Natural killer cell treated with Interleukin-12 subunit alpha and Interleukin-12 subunit beta and Interleukin-15 and Interleukin-18, amount 100 ng/mL, for 72 hours (primary cell): ENCODE results near the gene CLCF1. TPM values are rescaled to one million over a fixed set of nuclear protein-coding genes. Genes with fewer than 3 reads are reported as not detected.
"Not testable (repeated sequence)": the region's sequence is repeated elsewhere in the genome, so short reads cannot be mapped to it uniquely, and the experiment has no call there.

Experiments used
- ATAC-seq, 2 donors: fragments of 150-1000 bp; cut with Tn5 transposase in 1 of 2; sonication (Bioruptor Pico), chemical (Tn5 transposase) in 1 of 2; 2 replicates each; pipeline ENCODE4 v1.10.0; 2021
- DNase-seq: peaks from one replicate; pipeline ENCODE4 v3.0.0; 2022; ENCODE audit warnings: low spot score
- H3K27ac Mint-ChIP-seq, 2 donors: 1 replicate in 1 of 2; 2 replicates in 1 of 2; pipeline ENCODE4 v1.8.0; 2022; ENCODE audit warnings: mixed read lengths in 2 of 2, mild to moderate bottlenecking in 1 of 2, moderate library complexity in 1 of 2
- H3K27me3 Mint-ChIP-seq, 2 donors: 1 replicate in 1 of 2; 2 replicates in 1 of 2; pipeline ENCODE4 v1.8.0; 2022; ENCODE audit warnings: mixed read lengths in 2 of 2
- H3K36me3 Mint-ChIP-seq: one replicate; pipeline ENCODE4 v1.8.0; 2022; ENCODE audit warnings: mixed read lengths
- H3K4me1 Mint-ChIP-seq, 2 donors: 1 replicate in 1 of 2; 2 replicates in 1 of 2; pipeline ENCODE4 v1.8.0; 2022; ENCODE audit warnings: low read depth in 2 of 2, mixed read lengths in 2 of 2, mild to moderate bottlenecking in 1 of 2
- H3K4me3 Mint-ChIP-seq: one replicate; pipeline ENCODE4 v1.8.0; 2022; ENCODE audit warnings: mixed read lengths
- H3K9me3 Mint-ChIP-seq: 2 replicates; pipeline ENCODE4 v1.8.0; 2022; ENCODE audit warnings: mixed read lengths
- total RNA-seq, 2 donors: library from RNA; stranded (reverse); gene quantifications; one replicate each; pipeline ENCODE4 v1.2.3, GENCODE V29; 2022

The CLCF1 gene
- total RNA-seq, 2 donors from 2014 or later, result 1.4 to 3.3 TPM

GRCh38 chr11:67347964-67348749, 25.2 kb downstream of the CLCF1 start:
- no peaks in the 10 kb centered on the region for H3K36me3 Mint-ChIP-seq
- H3K4me3 Mint-ChIP-seq, result no peak overlapping the region
- no peaks in the 10 kb centered on the region for H3K9me3 Mint-ChIP-seq
- ATAC-seq (no peak), DNase-seq (no peak)
- H3K27ac Mint-ChIP-seq, result no peak overlapping the region
- H3K4me1 Mint-ChIP-seq, result peaks cover 20 to 23% of the 10 kb centered on the region in 2 donors
- no peaks in the 10 kb centered on the region for H3K27me3 Mint-ChIP-seq

DNA sequence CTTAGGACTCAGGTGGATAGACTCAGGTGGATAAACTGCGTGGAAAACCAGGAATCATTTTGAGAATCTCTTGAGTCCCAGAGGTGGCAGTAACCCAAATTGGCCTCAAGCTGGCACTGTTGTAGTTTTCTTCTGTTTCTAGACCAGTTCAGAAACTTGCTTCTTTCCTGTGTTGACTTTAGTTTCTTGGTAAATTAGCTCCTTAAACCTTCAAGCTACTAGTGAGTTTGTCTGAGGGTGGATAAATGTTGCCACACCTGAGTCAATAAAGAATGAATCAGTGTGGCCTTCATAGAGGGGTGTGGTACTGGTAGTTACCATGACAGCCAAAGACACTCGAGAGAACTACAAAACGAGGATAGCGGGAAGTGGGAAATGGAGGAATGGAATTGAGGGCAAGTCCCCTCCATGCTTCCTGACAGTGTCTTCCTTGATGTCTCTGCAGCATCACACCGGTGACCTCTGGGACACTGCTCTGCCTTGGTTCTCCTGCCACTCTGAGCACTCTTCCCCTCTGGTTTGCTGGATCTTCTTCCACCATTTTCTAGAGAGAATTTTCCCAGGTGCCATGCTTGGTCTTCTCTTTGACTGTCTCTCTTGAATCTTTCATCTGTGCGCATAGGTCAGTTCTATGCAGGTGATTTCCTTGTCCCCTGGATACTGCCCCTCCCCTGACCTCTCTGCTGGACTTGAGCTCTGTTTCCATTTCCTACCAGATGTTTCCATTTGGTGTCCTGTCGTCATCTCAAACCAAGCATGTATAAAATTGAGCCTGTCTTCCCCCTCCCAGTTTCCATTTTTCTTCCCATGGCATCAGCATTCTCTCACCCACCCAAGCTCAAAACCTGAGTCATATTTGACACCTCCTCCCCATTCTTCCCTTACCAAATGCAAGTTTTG, 27.2 kb downstream of the CLCF1 start:
- Mint-ChIP-seq H3K9me3 (no peaks in the 10 kb centered on the region), H3K4me1 (peaks cover 12 to 16% of the 10 kb centered on the region in 2 donors), H3K4me3 (no peak overlapping the region), H3K27ac (no peak overlapping the region), H3K27me3 (no peaks in the 10 kb centered on the region), H3K36me3 (no peaks in the 10 kb centered on the region)
- no peak for DNase-seq
- no peak for ATAC-seq

- Mint-ChIP-seq H3K27me3 (no peaks in the 10 kb centered on the region), H3K4me1 (peaks cover 9 to 15% of the 10 kb centered on the region in 2 donors), H3K4me3 (no peak overlapping the region), H3K27ac (no peak overlapping the region), H3K9me3 (no peaks in the 10 kb centered on the region), H3K36me3 (no peaks in the 10 kb centered on the region)
- ATAC-seq (no peak), DNase-seq (no peak)
Observed at GRCh38 chr11:67345247-67345919, 28.0 kb downstream of the CLCF1 start.

DNA sequence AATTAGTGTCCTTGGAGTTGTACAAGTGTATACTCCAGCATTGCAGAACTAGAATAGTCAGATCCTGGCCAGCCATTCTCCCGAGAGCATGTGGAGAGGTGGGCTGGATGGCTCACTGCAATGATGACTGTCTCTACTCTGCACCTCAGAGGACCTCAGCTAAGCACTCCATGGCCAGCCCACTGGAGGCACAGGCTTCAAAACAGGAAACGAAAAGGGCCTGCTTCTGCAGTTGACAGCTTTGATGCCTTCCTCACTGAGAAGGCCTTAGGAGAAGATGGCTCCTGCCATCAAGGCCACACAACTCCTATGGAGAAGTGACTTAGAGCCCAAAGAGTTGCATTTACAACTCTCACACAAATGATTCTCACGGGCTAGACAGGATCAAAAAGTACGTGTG, 29.1 kb downstream of the CLCF1 start:
- H3K27me3 Mint-ChIP-seq, result no peaks in the 10 kb centered on the region
- no peak overlapping the region for H3K27ac Mint-ChIP-seq
- H3K4me3 Mint-ChIP-seq, result no peak overlapping the region
- no peaks in the 10 kb centered on the region for H3K36me3 Mint-ChIP-seq
- DNase-seq (no peak), ATAC-seq (no peak)
- H3K4me1 Mint-ChIP-seq, result peaks cover 4 to 14% of the 10 kb centered on the region in 2 donors
- H3K9me3 Mint-ChIP-seq, result no peaks in the 10 kb centered on the region

DNA sequence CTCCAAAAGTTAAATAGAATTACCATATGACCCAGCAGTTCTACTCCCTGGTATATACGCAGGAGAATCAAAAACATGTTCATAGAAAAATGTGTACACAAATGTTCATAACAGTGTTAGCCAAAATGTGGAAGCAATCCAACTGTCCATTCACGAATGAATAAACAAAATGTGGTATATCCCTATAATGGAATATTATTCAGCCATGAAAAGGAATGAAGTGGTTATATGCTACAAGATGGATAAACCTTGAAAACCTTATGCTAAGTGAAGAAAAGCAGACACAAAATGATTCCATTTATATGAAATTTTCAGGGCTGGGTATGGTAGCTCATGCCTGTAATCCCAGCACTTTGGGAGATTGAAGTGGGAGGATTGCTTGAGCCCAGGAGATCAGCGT, 36.1 kb downstream of the CLCF1 start:
- Mint-ChIP-seq H3K9me3 (no peaks in the 10 kb centered on the region), H3K4me3 (no peak overlapping the region), H3K36me3 (no peaks in the 10 kb centered on the region), H3K4me1 (no peaks in the 10 kb centered on the region), H3K27me3 (no peaks in the 10 kb centered on the region), H3K27ac (no peak overlapping the region)
- DNase-seq (no peak), ATAC-seq (no peak)

DNA sequence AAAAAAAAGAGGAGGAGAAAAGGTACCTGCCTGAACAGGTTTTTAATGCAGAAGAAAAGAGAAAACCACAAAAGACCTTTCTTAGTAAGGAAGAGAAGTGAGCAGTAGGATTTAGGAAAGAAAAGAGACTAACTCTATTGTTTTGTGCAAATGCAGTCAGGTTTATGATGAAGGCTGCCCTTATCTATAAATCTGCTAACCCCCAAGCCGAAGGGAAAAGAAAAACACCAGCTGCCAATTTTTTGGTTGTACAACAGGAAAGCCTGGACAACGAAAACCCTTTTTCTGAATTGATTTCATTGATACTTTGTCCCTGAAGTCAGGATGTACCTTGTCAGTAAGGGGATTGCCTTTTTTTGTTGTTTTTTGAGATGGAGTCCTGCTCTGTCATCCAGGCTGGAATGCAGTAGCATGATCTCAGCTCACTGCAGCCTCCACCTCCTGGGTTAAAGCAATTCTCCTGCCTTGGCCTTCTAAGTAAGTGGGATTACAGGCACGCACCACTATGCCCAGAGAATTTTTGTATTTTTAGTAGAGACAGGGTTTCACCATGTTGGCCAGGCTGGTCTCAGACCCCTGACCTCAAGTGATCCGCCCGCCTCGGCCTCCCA, 41.2 kb downstream of the CLCF1 start:
- no peaks in the 10 kb centered on the region for H3K4me1 Mint-ChIP-seq
- H3K27me3 Mint-ChIP-seq, result no peaks in the 10 kb centered on the region
- H3K9me3 Mint-ChIP-seq, result no peaks in the 10 kb centered on the region
- H3K36me3 Mint-ChIP-seq, result no peaks in the 10 kb centered on the region
- no peak overlapping the region for H3K4me3 Mint-ChIP-seq
- no peak for DNase-seq
- ATAC-seq, result no peak
- no peak overlapping the region for H3K27ac Mint-ChIP-seq

DNA sequence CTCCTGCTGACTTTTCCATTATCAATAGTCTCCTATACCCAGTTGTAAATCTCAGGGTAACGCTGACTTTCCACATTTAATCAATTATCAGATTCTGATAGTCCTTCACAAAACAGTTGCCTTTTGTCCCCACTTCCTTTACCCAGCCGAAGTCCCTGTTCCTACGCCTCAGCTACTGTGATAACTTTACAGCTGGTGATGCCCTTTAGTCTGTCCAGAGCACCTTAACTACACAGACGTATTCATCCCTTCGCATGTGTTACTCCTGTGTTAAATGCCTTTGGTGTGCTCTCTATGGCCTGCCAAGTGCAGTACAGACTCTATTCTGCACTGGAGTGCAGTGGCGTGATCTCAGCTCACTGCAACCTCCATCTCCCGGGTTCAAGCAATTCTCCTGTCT, 49.9 kb downstream of the CLCF1 start:
- H3K4me1 Mint-ChIP-seq, result peaks cover 1 to 3% of the 10 kb centered on the region in 2 donors
- no peak for DNase-seq
- ATAC-seq, result no peak
- no peak overlapping the region for H3K4me3 Mint-ChIP-seq
- H3K27me3 Mint-ChIP-seq, result peaks cover 0 to 8% of the 10 kb centered on the region in 2 donors
- H3K36me3 Mint-ChIP-seq, result no peaks in the 10 kb centered on the region
- H3K9me3 Mint-ChIP-seq, result no peaks in the 10 kb centered on the region
- H3K27ac Mint-ChIP-seq, result no peak overlapping the region

DNA sequence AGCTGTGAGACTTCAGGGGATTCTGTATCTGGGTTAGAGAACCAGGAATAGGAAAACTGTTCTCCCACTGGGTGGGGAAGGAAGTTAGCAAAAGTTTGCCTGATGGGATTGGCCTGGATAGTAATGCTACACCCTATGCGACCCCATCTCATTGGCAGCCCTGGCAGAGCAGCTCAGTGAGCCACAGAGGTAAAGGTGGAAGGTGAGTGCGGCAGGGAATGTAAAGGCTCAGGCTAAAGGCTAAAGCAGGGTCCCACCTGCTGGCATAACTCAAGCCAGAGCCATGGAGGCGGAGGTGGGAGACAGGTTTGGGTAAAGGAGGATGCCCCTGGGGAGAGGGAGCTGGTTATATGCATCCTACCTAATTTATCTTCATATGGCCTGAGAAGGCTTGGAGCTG, 51.3 kb downstream of the CLCF1 start:
- Mint-ChIP-seq H3K36me3 (no peaks in the 10 kb centered on the region), H3K4me3 (no peak overlapping the region), H3K27me3 (peaks cover 0 to 10% of the 10 kb centered on the region in 2 donors), H3K9me3 (no peaks in the 10 kb centered on the region), H3K27ac (no peak overlapping the region), H3K4me1 (peaks cover 10 to 14% of the 10 kb centered on the region in 2 donors)
- DNase-seq, result no peak
- no peak for ATAC-seq

DNA sequence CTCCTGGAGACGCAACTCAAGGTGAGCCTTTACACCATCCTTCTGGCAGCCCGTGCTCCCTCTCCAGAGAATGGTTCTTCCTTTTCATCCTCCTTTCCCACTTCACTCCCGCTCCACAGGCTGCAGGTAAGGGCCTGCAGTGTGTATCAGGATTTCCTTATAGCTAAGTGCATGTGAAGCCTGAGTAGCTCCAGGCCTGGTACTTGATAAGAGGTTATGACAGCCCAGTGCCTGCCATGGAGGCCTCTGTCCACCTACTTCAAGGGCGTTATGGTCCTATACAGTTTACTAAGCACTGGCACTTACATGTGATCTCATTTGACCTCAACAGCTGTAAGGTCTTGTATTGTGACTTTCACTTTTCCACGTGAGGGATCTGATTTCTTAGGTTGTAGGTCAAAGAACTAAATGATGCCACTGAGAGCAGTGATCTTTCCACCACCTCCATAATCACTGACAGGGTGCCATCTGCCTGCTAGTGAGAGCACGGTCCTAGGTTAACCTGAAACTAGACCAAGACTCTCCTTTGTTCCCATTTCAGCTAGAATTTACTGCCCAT, 52.0 kb downstream of the CLCF1 start:
- H3K4me3 Mint-ChIP-seq, result no peak overlapping the region
- no peaks in the 10 kb centered on the region for H3K36me3 Mint-ChIP-seq
- H3K9me3 Mint-ChIP-seq, result no peaks in the 10 kb centered on the region
- DNase-seq (no peak), ATAC-seq (no peak)
- peaks cover 12 to 16% of the 10 kb centered on the region in 2 donors for H3K4me1 Mint-ChIP-seq
- H3K27me3 Mint-ChIP-seq, result peaks cover 0 to 10% of the 10 kb centered on the region in 2 donors
- no peak overlapping the region for H3K27ac Mint-ChIP-seq

GRCh38 chr11:67320691-67321090, 52.7 kb downstream of the CLCF1 start:
- no peak for DNase-seq
- Mint-ChIP-seq H3K27me3 (peaks cover 0 to 10% of the 10 kb centered on the region in 2 donors), H3K36me3 (no peaks in the 10 kb centered on the region), H3K27ac (no peak overlapping the region), H3K9me3 (no peaks in the 10 kb centered on the region), H3K4me1 (peaks cover 12 to 16% of the 10 kb centered on the region in 2 donors), H3K4me3 (no peak overlapping the region)
- no peak for ATAC-seq

DNA sequence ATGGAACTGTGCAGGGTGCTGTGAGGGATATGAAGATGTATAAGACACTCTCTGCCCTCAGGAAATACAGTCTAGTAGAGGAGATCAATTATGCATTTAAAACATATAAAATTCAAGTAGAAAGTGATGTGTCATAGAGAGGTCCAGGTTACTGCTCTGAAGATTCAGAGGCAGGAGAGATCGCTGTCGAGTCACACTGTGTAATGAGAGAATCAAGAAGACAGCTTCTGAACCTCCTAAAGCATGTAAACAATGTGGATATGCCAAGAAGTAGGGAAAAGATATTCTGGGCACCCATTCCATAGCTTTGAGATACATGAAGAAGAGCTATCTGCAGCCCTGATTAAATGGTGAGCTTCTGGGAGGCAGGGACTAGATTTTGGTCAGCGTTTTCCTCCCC, 53.4 kb downstream of the CLCF1 start:
- no peak overlapping the region for H3K27ac Mint-ChIP-seq
- no peaks in the 10 kb centered on the region for H3K36me3 Mint-ChIP-seq
- peaks cover 12 to 16% of the 10 kb centered on the region in 2 donors for H3K4me1 Mint-ChIP-seq
- DNase-seq (no peak), ATAC-seq (no peak)
- no peak overlapping the region for H3K4me3 Mint-ChIP-seq
- peaks cover 0 to 10% of the 10 kb centered on the region in 2 donors for H3K27me3 Mint-ChIP-seq
- H3K9me3 Mint-ChIP-seq, result no peaks in the 10 kb centered on the region

DNA sequence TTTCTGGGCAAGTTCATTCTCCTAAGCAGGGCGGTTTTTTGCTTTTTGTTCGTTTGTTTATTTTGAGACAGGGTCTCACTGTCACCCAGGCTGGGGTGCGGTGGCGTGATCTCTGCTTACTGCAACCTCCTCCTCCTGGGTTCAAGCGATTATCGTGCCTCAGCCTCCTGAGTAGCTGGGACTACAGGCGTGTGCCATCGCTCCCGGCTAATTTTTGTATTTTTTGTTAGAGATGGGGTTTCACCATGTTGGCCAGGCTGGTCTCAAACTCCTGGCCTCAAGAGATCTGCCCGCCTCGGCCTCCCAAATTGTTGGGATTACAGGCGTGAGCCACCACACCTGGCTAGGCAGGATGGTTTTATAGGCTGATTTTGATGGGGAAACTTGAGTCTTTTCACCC, 54.5 kb downstream of the CLCF1 start:
- Mint-ChIP-seq H3K4me1 (peaks cover 16 to 21% of the 10 kb centered on the region in 2 donors), H3K27ac (peak overlapping the region in 1 of 2 donors; percentile 28), H3K4me3 (peak overlapping the region; percentile 98)
- not testable (repeated sequence) for H3K9me3 Mint-ChIP-seq, DNase-seq, H3K27me3 Mint-ChIP-seq, ATAC-seq, H3K36me3 Mint-ChIP-seq

DNA sequence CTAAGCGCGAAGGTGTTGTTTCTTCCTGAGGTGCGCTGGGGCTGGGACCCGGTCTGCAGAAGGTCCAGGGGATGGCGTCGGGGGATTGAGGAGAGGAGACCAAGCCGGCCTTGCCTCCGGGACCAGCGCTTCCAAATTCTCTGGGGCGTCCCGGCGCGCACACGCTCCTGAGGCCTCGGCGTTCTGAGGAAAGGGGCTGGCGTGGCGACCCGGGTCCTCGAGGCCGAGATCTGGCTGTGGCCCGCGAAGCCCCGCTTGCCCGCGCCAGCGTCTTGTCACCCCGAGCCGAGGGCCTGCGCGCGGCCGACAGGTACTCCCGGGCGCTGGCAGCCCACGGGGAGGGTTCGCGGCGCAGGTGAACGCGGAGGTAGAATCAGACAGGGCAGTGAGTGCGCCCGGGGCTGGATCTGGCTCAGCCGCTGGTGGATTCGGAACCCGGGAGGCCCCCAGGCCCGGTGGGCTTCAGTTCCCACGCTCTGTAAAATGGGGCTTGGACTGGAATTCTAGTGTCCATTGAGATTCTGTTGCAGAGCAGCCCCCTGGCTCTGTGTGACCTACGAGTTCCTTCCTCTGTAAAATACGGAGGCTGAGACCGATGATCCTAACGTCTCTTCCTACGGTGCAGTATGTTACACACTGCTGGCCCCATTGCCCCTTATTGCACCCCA, 55.4 kb downstream of the CLCF1 start:
- Mint-ChIP-seq H3K9me3 (no peaks in the 10 kb centered on the region), H3K36me3 (no peaks in the 10 kb centered on the region), H3K4me1 (peaks cover 23% of the 10 kb centered on the region in 2 donors), H3K27me3 (peaks cover 0 to 10% of the 10 kb centered on the region in 2 donors), H3K4me3 (peak overlapping the region; percentile 98), H3K27ac (peak overlapping the region; percentile 95 to 97)
- ATAC-seq (no peak), DNase-seq (no peak)
